Suppressor macrophage (primary cell): ENCODE results near the gene NKD1.

Experiments
- DNase-seq, 4 experiments: peaks; one replicate each; pipeline ENCODE4 v3.0.0-alpha.2; 2020 to 2022

The NKD1 gene

DNA sequence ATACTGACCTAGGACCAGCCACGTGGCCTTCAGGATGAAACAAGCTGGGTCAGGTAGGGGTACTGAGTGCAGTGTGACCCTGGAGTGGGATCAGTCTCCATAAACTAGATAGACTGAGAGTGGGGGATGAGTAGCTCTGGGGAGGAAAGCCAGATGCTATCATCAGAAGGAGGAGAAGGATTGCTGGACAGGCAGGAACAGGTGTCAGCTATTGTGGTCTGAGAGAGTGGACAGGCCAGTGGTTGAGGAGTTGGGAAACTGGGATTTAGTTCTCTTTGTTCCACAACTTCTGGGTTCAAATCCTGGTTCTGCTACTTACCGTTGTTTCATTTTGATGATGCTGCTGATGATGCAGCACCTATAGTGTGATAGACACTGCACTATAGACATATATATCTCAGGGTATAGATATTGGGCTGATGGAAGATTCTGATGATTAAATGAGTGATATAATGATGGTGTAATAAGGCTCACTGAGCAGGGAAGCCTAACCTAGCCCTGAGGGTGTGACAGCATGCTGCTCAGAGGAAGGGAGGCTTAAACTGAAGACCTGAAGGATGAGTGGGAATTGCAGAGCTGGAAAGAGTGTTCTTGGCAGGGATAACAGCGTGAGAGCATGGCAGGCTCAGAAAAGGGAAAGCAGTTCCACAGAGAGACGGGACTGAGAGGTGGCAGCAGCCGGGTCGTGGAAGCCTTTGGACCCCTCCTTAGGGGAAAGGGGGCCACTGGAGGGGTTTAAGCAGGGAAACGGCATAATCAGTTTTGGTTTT is 66.9 kb downstream of the NKD1 start:
- DNase-seq: no peak

DNA sequence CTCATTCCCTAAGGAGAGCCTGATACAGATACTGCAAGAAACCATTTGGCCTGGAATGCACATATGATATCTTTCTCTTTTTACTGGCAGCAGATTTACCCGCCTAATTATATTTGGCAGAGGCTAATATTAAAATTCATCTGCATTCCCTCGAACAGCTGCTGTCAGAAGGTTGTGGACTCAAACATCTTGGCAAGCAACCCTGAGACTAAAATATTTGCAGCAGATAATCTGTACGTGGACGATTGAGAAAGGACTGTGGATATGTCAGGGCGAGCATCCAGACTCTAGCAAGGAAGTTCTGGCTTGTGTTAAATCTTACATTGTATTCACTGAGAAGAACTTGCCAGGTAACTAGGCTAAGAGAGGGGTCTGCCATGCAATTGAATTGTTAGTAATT is 67.7 kb downstream of the NKD1 start:
- DNase-seq: no peak

GRCh38 chr16:50616386-50616785 is 68.2 kb downstream of the NKD1 start:
- DNase-seq: peak in 3 of 4 experiments; percentile 17 to 54 (median 34)

DNA sequence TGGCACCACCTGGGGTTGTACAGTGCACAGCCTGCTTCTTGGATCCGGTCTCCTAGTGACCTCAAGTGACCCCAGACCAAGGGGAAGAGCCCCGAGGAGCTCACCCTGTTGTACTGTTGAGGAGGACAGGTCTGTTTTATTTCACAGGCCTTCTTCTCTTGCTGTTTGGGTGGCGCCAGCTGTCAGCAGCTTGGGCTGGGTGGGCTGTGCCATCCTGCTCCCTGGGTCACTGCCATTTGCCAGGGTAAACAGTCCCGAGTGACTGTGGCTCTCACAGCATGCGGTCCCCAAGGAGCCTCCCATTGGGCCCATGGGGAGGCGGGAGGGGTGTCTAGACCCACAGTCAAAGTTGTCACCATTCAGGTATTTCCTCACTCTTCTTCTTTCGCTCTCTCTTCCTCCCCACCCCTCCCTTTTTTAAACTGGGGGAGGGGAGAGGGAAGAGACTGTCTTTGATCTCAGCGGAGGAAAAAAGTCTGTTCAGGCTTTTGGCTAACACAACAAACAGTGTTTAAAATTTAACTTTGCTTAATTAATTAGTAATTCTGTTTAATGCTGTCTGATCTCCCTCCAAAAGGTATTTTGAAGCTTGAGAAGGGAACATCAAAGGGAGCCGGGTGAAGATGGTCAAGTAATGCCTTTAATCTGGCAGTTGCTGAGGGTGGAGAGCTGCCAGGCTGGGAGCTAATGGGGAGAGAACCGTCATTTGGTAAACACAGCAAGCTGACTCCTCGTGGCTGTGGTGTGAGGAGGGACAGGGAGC is 68.9 kb downstream of the NKD1 start:
- DNase-seq: no peak

DNA sequence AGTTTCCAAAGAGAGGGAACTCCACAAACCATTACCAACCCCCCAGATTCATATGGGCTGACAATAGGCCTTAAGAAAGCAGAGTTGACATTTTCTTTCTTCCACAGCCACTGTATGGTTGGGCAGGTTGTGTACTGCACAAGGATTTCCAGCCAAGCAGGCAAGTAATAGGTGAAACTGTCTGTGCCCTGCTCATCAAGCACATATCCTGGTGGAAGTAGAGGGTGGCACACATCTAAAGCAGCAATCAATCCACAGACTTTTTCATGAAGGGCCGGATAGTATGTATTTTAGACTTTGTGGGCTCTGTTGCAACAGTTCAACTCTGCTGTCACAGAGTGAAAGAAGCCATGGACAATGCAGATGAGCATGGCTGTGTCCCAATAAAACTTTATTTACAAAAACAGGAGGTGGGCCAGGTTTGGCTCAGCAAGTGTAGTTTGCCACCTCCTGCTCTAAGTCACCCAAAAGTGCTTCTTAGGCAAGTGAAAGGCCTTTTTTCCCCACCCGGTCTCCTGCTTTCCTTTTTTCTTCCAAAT is 69.5 kb downstream of the NKD1 start:
- no peak for DNase-seq

DNA sequence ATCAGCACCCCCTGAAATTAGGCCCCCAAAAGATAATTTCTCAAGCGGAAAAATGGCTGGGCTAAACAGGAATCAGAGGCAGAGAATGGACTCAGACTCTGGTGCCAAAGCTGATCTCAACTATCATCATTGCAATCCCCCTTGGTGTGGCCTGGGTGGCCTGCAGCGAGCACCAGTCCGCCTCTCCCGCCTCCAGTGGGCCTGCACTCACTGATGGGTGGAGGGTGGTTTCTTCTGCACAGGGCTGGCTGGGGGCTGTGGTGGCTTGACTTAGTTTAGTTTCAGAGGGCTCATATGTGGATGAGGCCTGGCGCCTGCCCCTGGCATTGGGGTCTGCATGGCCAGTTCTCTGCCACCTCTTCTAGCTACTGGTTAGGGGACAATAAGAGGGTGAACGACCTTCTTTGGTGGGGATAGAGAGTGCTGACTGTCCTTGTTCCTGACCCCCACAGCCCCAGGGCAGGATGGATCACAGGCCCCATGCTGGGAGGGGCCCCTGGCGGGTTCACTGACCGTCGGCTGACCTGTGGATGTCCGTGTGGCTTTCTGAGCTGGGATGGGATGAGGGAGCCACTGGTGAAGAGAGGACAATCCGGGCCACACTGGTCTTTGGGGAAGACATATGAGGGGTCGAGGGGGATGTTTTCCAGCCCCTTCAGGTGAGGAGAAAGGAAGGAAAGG is 70.2 kb downstream of the NKD1 start:
- no peak for DNase-seq

DNA sequence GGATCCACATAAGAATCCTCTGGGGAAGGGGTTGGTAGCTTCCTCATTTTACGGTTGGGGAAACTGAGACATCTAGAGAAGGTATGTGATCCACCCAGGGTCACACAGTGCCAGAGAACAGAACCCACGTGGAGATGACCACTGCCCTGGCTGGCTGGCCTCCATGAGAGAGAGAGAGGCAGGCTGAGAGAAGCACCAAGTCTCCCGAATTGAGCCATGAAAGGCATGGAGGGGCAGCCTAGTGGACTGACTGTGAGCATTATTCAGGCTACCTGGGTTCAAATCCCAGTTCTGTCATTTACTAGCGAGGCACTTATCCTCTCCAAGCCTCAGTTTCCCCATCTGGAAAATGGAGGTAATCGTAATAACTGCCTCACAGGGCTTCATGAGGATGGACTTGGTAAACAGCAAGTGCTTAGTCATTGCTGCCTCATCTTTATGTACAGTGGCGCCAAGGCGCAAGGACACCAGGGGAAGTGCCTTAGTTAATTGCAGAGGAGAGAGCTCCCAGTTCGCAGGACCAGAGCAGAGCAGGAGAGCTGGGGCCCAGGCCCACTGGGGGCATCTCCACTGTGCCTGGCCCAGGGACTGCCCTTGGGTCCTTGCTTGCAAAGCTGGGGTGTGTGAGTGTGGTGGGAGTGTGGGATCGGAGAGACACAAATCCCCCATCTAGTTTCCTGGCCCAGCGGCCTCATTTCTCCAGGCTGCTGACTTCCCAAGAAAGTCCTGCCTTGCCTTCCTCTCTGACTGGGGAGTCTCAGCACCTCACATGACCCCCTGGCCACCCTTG is 71.7 kb downstream of the NKD1 start:
- no peak for DNase-seq

DNA sequence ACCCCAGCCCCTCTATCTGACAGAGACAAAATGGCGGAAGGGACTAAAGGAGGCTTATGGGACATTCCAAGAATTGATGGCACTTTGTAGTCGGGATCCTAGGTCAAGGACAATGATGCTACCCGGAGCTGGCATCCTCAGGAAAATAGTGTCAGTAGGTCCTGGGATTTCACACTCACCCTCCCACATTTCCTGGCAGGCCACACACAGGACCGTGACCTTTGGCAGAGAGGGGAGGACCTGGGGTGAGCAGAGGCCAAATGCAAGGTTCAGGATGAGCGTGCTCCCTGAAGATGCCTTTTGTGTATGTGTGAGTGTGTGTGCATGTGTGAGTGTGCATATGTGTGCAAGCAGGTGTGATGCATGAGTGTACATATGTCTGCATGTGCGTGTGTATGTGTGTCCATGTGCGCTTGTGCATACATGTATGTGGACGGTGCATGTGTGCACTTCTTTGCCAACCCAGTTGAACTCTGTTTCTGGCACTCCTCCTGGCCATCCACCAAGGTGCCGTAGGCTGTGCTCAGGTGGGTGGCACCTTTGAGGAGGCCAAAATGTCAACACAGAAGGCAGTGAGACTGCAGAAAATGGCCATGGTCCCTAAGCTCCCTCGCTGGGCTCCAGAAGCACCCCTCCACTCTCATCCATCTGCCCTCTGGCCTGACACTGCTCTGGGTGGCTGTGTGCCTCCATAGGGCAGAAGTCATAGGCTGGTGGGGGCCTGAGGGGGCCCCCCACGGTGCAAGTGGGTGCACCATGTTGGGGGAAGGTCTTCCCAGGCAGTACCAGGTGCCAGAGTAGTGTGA is 72.7 kb downstream of the NKD1 start:
- DNase-seq: no peak

GRCh38 chr16:50621452-50621792 is 73.2 kb downstream of the NKD1 start:
- no peak for DNase-seq

DNA sequence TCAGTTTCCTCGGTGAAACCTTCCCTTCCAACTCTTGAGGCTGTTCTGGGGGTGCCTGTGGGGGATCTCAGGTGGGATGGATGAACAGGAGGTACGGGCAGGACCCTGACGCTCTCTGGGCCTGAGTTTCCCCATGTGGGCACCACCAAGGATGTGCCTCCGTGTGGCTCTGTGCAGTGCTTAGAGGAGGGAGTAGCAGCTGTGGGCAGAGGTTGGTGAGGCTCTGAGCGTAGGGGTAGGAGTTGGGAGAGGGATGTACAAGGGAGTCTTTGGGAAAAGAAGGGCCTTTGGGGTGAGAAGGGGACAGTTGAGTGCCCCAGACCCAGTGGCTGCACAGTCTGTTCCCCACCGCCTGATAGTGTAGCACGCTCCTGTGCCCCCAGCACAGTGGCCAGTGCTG is 73.8 kb downstream of the NKD1 start:
- DNase-seq: no peak

DNA sequence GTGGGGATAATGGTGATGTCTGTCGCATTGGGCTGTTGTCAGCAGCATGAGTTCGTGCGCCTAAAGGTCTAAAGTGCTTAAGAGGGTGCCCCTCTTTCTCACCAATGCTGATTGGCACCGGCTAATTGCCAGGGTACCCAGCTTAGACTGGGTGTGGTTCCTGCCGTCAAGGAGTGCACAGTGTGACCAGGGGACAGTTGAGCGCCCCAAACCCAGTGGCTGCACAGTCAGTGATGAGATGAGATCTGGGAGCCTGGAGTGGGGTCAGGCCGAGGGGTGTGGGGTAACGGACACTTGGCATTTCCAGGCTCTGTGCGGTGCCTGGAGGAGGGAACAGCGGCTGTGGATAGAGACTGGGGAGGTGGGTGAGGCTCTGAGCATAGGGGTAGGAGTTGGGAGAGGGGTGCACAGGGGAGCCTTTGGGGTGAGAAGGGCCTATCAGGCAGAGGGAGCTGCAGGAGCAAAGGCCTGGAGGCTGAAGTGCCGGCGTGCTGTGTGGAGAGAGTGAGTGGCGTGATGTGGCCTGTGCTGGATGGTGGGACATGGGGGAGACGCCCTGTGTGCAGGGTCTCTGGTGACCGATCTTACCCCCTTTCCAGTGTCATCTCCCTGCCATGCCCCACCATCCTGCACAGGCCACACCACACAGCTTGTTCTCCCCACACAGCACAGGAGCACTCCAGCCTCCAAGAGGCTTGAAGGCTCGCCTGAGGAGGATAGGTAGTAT is 74.6 kb downstream of the NKD1 start:
- no peak for DNase-seq

- no peak for DNase-seq
Observed at GRCh38 chr16:50624449-50624970, 76.3 kb downstream of the NKD1 start.

GRCh38 chr16:50625374-50625773 is 77.2 kb downstream of the NKD1 start:
- no peak for DNase-seq

DNA sequence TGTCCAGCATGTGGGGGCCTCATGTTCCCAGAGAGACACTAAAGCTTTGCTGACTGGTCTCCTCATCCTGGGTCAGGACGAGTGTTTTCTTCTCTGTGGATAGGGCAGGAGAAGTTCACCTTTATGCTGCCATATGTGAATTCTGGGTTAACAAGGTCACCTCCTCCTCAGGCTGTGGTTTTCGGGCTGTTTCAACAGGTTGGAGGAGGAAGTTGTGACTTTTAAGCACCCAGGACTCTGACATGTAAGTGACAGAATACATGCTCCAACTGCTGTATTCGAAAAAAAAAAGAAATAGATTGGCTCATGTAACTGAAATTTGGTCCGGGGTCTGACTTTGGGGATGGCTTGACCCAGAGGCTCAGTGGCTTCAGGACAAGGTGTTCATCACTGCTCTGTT is 78.7 kb downstream of the NKD1 start:
- peak in 3 of 4 experiments; percentile 24 to 32 (median 24) for DNase-seq

DNA sequence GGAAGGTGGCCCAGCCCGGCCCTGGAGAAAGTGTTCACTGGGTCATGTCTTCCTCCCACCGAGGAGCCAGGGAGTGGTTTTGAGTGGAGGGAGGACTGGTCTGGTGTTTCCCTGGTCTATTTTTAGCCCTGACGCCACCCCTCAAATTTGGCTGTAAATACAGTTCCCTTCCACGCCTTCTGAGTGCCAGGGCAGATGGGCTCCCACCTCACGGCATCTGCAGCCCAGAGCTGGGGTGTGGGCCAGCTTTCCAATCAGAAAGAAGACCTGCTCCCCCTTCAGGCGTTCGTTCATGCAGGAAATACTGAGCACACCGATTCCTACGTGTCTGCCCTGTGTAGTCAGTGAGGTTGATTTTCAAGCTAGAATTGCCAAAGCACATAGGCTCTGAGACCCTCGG is 79.2 kb downstream of the NKD1 start:
- DNase-seq: peak; percentile 21 to 56 (median 37)

- DNase-seq: no peak
Observed at GRCh38 chr16:50628156-50628802, 80.1 kb downstream of the NKD1 start.

GRCh38 chr16:50629334-50629733 is 81.1 kb downstream of the NKD1 start:
- DNase-seq: no peak

DNA sequence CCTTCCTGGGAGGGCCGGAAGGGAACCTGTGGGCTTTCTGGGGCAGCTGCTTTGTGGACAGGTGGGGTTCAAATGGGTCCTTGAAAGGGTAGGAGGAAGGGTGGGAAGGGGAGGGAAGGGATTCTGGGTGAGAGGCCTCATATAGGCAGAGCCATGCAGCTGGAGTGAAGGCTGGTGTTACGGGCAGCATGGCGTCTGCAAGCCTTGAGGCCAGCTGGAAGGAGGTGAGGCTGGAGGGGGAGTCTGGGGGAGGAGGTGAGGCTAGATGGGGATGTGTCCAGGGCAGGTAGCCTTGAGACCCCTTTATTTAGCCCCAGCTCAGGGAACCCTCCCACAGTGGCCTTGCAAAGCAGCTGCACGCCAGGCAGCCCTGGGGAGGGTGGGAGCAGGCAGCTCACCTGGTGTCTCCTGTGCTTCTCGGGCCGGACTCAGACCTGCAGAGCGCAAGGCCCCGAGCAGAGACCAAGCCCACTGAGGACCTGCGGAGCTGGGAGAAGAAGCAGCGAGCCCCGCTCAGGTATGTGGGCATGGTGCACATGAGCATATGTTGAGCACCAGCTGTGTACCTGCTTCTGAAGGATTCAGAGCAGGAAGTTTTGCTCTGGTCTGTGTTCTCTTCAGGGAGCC is 82.3 kb downstream of the NKD1 start:
- DNase-seq: no peak

GRCh38 chr16:50631249-50631984 is 83.2 kb downstream of the NKD1 start:
- DNase-seq: no peak
